GM19025 (cell line): ENCODE data around the gene KREMEN1.

Experiments
- ATAC-seq: cut with Tn5 transposase; IDR thresholded peaks from one replicate; pipeline ENCODE4 v1.9.1; 2021; ENCODE audit warnings: mild to moderate bottlenecking, low read depth, moderate library complexity; ENCODE audit not compliant: unreplicated experiment

Gene KREMEN1

DNA sequence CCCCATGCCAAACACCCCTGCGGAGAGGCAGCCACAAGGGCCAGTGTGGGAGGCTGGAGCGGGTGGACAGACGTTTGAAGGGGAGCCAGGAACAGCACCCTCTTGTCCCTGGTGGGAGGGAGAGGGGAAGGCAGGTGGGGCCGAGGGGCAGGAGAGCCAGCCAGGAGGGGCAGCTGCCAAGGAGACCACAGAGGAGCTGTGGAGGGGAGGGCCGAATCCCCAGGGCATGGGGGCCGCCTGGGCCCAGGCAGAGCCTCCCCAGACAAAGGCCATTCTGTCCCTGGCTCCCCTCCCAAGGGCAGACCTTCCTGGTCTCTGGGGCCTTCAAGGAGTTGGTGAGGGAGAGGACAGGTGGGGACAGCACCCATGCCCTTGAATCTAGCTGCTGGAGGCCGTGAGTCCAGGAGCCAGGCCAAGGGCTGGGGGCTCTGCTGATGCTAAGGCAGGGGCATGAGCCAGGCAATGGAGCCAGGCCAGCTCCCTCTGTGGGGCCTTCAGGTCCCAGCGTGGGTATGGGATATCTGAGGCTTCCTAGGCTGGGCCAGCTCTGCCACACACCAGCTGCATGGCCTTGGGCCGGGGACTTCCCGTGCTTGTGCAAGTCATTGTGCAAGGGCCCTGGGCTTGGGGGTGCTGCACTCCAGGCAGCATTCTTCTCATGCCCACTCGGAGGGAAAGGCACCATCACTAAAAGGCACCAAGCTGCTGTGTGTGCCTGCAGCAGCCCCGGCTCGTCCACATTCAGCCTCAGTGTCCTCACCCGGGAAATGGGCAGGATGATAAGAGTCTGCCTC is 144.2 kb downstream of the KREMEN1 start:
- no peak for ATAC-seq
